Activated T-helper 2 cell treated with anti-CD3 and anti-CD28 coated beads, Interferon-gamma antibody, Interleukin-2, Interleukin-4, amounts not matched to agents 10 μg/mL and 5 μg/mL and 100 μg/mL, durations not matched to agents 14 hours and 24 hours and 36 hours (primary cell): ENCODE measurements around the gene NBEA. TPM values are rescaled to one million over a fixed set of nuclear protein-coding genes. Genes with fewer than 3 reads are reported as not detected.

ENCODE experiments used
- DNase-seq: peaks from one replicate; pipeline ENCODE4 v3.0.0; 2021; ENCODE audit warnings: low spot score
- H3K27ac Mint-ChIP-seq: one replicate; pipeline ENCODE4 v1.8.0; 2021; ENCODE audit warnings: mixed read lengths
- H3K27me3 Mint-ChIP-seq: one replicate; pipeline ENCODE4 v1.8.0; 2021; ENCODE audit warnings: low read depth, mixed read lengths
- H3K36me3 Mint-ChIP-seq: one replicate; pipeline ENCODE4 v1.8.0; 2021; ENCODE audit warnings: low read depth, mixed read lengths
- H3K4me1 Mint-ChIP-seq: one replicate; pipeline ENCODE4 v1.8.0; 2021; ENCODE audit warnings: low read depth, mixed read lengths
- H3K4me3 Mint-ChIP-seq: one replicate; pipeline ENCODE4 v1.8.0; 2021; ENCODE audit warnings: low read depth, mild to moderate bottlenecking, moderate library complexity, mixed read lengths
- H3K9me3 Mint-ChIP-seq: one replicate; pipeline ENCODE4 v1.8.0; 2021; ENCODE audit warnings: mixed read lengths
- intact Hi-C: fragments of 100-400 bp; cut with micrococcal nuclease; formaldehyde crosslinking; loops from one replicate; pipeline ENCODE4 v1.15.1; 2023
- total RNA-seq: library from RNA; stranded (reverse); gene quantifications from 2 replicates; pipeline ENCODE4 v1.2.3, GENCODE V29; 2022

The NBEA gene
- total RNA-seq, 1 donor from 2014 or later, result 0.14 TPM

- Mint-ChIP-seq H3K27ac (no peak overlapping the region), H3K36me3 (peaks cover 2% of the 10 kb centered on the region), H3K4me1 (peaks cover 17% of the 10 kb centered on the region), H3K27me3 (peaks cover 75% of the 10 kb centered on the region), H3K9me3 (no peaks in the 10 kb centered on the region), H3K4me3 (no peak overlapping the region)
- no peak for DNase-seq
- intact Hi-C loops, result no loop called here
Measured at GRCh38 chr13:35472323-35472881, 530.3 kb downstream of the NBEA start.

- no peak for DNase-seq
- Mint-ChIP-seq H3K36me3 (peaks cover 2% of the 10 kb centered on the region), H3K4me1 (peaks cover 17% of the 10 kb centered on the region), H3K9me3 (no peaks in the 10 kb centered on the region), H3K27ac (no peak overlapping the region), H3K27me3 (peaks cover 79% of the 10 kb centered on the region), H3K4me3 (no peak overlapping the region)
- intact Hi-C loops, result no loop called here
Measured at GRCh38 chr13:35473206-35473775, 531.2 kb downstream of the NBEA start.

- Mint-ChIP-seq H3K4me3 (no peak overlapping the region), H3K9me3 (no peaks in the 10 kb centered on the region), H3K27me3 (peaks cover 81% of the 10 kb centered on the region), H3K36me3 (peaks cover 2% of the 10 kb centered on the region), H3K27ac (no peak overlapping the region), H3K4me1 (peaks cover 17% of the 10 kb centered on the region)
- no peak for DNase-seq
- intact Hi-C loops, result no loop called here
Measured at GRCh38 chr13:35473802-35474201, 531.7 kb downstream of the NBEA start.

DNA sequence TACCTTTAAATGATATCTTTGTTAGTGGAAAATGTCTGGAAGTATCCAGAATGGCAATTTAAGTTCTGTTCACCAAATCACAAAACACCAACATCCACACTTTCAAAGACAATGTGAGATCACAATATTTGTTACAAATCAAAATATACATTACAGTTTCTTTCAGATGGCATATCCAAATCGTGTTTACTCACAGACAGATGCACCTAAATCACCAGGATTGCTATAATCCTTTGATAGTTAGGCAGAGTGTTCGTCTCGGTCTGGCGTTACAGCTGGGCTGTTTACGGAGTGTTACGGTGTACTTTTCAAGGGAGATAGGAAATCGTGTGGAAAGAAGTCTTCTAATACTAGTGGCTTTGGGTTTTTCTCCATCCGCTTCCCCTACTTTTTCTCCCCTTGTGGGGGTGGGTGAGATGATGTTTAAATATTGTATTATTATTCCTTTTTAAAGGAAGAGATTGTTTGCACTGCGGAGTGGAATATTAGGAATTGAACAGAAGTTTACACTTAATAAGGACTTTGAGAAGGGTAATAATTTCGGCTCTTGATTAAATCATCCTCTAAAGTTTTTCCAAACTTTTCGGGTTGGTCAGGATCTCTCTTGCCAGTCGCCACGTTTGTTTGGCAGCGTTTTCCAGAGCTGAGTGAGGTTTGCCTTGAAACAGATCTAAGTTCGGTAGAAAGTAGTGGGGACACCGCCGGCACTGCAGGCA is 532.6 kb downstream of the NBEA start:
- Mint-ChIP-seq H3K27ac (no peak overlapping the region), H3K9me3 (no peaks in the 10 kb centered on the region), H3K4me3 (peak overlapping the region; percentile 68), H3K27me3 (peaks cover 83% of the 10 kb centered on the region), H3K4me1 (peaks cover 17% of the 10 kb centered on the region), H3K36me3 (peaks cover 2% of the 10 kb centered on the region)
- no peak for DNase-seq
- intact Hi-C loops, result loop anchor here (5.0 kb wide), 1 partner anchor 532 kb away; the partner anchor contains the start of gene NBEA

GRCh38 chr13:35475212-35475959 is 533.3 kb downstream of the NBEA start:
- intact Hi-C loops, result loop anchor here (5.0 kb wide), 1 partner anchor 533 kb away; the partner anchor contains the start of gene NBEA
- Mint-ChIP-seq H3K27me3 (peaks cover 76% of the 10 kb centered on the region), H3K27ac (no peak overlapping the region), H3K4me1 (peaks cover 17% of the 10 kb centered on the region), H3K4me3 (peak overlapping the region; percentile 68), H3K9me3 (no peaks in the 10 kb centered on the region), H3K36me3 (peaks cover 2% of the 10 kb centered on the region)
- DNase-seq, result no peak

DNA sequence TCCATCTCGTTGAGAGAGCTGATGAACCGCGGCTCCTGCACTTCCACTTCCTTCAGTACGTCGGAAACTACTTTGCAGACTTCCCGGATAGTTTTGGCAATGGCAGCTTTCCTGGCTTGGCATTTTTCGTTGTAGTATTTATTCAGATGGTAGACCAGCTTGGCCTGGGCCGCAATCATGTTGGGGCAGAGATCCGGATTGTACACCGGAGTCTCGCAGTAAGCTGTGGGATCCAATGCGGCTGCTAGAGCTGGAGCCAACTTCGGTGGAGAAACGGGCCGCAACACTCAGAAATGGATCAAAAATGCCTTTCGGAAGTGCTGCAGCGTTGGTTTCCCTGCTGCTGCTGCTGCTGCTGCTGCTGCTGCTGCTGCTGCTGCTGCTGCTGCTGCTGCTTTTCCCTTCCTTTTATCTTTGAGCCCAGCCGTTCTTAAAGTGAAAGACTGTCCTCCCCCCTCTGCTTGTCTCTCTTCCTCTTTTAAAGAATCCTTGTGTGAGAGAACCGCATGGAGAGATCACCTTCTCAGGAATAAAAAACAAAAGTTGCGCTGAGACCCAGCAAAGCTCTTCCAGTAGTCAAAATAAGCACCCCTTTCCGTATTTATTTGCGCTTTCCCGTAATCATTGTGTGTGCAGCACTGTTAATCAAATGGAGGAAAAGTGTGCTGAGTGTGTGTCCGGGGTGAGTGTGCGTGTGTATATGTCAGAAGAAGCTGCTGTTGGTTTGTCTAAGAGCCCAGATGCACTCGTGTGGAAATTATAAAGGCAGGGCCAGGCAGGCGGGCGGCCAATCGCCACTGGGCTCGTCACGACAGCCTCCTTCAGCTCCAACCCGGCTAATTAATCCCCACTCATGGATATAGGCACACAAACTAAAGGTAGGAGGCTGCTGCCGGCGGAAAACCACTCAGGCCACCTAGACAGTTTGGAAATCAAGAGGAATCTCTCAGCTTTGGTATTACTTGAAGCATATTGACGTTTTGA is 534.2 kb downstream of the NBEA start, which contains the start of gene MAB21L1:
TSS of gene MAB21L1 (minus strand) at position 730 of the 984 bp plus-strand sequence. CDS start at position 179, 551 bp downstream.
- Mint-ChIP-seq H3K27ac (peak within 1 kb of the TSS; percentile 30), H3K4me1 (peaks cover 16% of the 10 kb centered on the region), H3K36me3 (peaks cover 2% of the 10 kb centered on the region), H3K9me3 (no peaks in the 10 kb centered on the region), H3K4me3 (peak within 1 kb of the TSS; percentile 68), H3K27me3 (peaks cover 70% of the 10 kb centered on the region)
- no peak for DNase-seq
- intact Hi-C loops, result loop anchor here (5.0 kb wide), 1 partner anchor 534 kb away; the partner anchor contains the start of gene NBEA

GRCh38 chr13:35477386-35477946 is 535.4 kb downstream of the NBEA start:
- H3K4me1 Mint-ChIP-seq, result peaks cover 13% of the 10 kb centered on the region
- H3K4me3 Mint-ChIP-seq, result no peak overlapping the region
- peaks cover 58% of the 10 kb centered on the region for H3K27me3 Mint-ChIP-seq
- no peak overlapping the region for H3K27ac Mint-ChIP-seq
- H3K36me3 Mint-ChIP-seq, result no peaks in the 10 kb centered on the region
- intact Hi-C loops, result loop anchor here (5.0 kb wide), 1 partner anchor 535 kb away; the partner anchor contains the start of gene NBEA
- H3K9me3 Mint-ChIP-seq, result no peaks in the 10 kb centered on the region
- no peak for DNase-seq

DNA sequence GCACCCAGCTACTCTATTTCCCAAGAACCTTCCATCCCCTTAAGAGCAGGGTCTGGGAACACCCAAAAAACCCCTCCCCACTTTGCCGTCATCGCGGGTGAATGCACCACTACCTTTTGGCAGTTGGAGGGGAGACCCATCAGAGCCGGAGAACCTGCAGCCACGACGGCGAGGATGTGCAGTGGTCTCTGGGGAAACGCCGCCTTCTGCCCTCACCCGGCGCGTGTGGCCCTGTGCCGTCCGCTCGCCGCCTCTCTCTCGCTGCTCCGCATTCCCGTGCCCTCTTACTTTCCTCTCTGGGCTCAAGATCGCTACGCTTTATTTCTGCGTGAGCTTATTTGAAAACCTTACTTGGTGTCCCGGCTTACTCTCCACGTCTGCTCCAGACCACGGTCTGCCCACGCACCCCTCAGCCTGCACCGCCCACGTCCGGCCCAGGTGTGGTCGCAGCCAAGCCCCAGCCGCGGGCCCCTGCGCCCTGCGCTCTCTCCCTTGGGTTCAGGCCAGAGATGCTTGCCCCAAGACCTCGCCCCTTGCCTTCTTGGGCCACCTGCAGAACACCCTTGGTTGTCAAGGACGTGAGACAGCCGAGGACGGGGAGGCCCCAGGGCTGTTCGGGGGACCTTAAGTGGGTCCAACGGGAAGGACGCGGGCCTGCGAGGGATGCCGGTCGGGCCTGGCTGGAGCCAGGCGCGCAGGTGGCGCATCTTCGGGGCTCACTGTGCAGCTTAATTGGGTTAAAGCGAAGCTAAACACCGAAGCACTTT is 536.4 kb downstream of the NBEA start:
- intact Hi-C loops, result loop anchor here (5.0 kb wide), 1 partner anchor 536 kb away; the partner anchor contains the start of gene NBEA
- Mint-ChIP-seq H3K9me3 (no peaks in the 10 kb centered on the region), H3K27me3 (peaks cover 53% of the 10 kb centered on the region), H3K4me3 (no peak overlapping the region), H3K4me1 (peaks cover 13% of the 10 kb centered on the region), H3K36me3 (no peaks in the 10 kb centered on the region), H3K27ac (no peak overlapping the region)
- no peak for DNase-seq

GRCh38 chr13:35479038-35479492 is 537.0 kb downstream of the NBEA start:
- intact Hi-C loops, result loop anchor here (5.0 kb wide), 1 partner anchor 537 kb away; the partner anchor contains the start of gene NBEA

GRCh38 chr13:35479706-35480105 is 537.6 kb downstream of the NBEA start:
- no peak overlapping the region for H3K27ac Mint-ChIP-seq
- no peaks in the 10 kb centered on the region for H3K36me3 Mint-ChIP-seq
- peaks cover 13% of the 10 kb centered on the region for H3K4me1 Mint-ChIP-seq
- H3K27me3 Mint-ChIP-seq, result peaks cover 44% of the 10 kb centered on the region
- H3K9me3 Mint-ChIP-seq, result no peaks in the 10 kb centered on the region
- intact Hi-C loops, result loop anchor here (5.0 kb wide), 1 partner anchor 537 kb away; the partner anchor contains the start of gene NBEA
- DNase-seq, result no peak
- no peak overlapping the region for H3K4me3 Mint-ChIP-seq

More at GRCh38 chr13:35479038-35479492, 537.0 kb downstream of the NBEA start:
- no peak for DNase-seq
- peaks cover 49% of the 10 kb centered on the region for H3K27me3 Mint-ChIP-seq
- peaks cover 13% of the 10 kb centered on the region for H3K4me1 Mint-ChIP-seq
- no peak overlapping the region for H3K27ac Mint-ChIP-seq
- no peaks in the 10 kb centered on the region for H3K36me3 Mint-ChIP-seq
- H3K9me3 Mint-ChIP-seq, result no peaks in the 10 kb centered on the region
- H3K4me3 Mint-ChIP-seq, result no peak overlapping the region

DNA sequence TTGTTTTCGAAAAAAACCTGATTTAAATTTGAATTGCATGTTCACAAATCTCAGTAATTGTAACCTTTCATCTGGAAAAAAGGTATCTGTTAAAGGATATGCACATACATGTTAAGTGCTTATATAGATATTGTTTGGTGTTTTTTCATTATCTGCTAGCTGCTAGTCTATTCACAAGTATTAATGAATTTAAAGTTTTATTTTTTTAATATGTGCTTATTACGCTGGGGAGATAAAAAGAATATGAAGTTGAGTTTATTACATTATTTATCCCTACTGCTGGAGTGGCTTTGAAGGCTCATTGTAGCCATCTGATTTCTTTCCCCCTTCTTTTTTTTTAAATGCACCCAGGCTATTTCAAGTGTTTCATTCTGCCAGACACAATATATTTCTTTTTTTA is 538.3 kb downstream of the NBEA start:
- no peak overlapping the region for H3K4me3 Mint-ChIP-seq
- no peak overlapping the region for H3K27ac Mint-ChIP-seq
- H3K27me3 Mint-ChIP-seq, result peaks cover 40% of the 10 kb centered on the region
- no peaks in the 10 kb centered on the region for H3K36me3 Mint-ChIP-seq
- intact Hi-C loops, result no loop called here
- peaks cover 12% of the 10 kb centered on the region for H3K4me1 Mint-ChIP-seq
- DNase-seq, result no peak
- no peaks in the 10 kb centered on the region for H3K9me3 Mint-ChIP-seq
